GM12892 (cell line): Measurements from ENCODE around the gene TUBGCP2.

Experiments
- DNase-seq: peaks from one replicate; pipeline ENCODE4 v3.0.0; 2011; ENCODE audit not compliant: insufficient read length
- FAIRE-seq: peaks from 2 replicates; lab custom pipeline; 2011; peaks lifted over from hg19 to GRCh38; lab: Jason Lieb, UNC
- POLR2A ChIP-seq: IDR thresholded peaks from 2 replicates; pipeline ENCODE4 v1.6.1; 2011; ENCODE audit warnings: low read depth, low read length, control low read depth
- POLR2AphosphoS5 ChIP-seq: IDR thresholded peaks from 2 replicates; pipeline ENCODE4 v1.6.1; 2011; ENCODE audit warnings: low read depth, low read length, control low read depth
- TAF1 ChIP-seq: IDR thresholded peaks from 2 replicates; pipeline ENCODE4 v1.6.1; 2011; ENCODE audit warnings: low read depth, mild to moderate bottlenecking, control low read depth, low read length, borderline replicate concordance

Gene TUBGCP2

DNA sequence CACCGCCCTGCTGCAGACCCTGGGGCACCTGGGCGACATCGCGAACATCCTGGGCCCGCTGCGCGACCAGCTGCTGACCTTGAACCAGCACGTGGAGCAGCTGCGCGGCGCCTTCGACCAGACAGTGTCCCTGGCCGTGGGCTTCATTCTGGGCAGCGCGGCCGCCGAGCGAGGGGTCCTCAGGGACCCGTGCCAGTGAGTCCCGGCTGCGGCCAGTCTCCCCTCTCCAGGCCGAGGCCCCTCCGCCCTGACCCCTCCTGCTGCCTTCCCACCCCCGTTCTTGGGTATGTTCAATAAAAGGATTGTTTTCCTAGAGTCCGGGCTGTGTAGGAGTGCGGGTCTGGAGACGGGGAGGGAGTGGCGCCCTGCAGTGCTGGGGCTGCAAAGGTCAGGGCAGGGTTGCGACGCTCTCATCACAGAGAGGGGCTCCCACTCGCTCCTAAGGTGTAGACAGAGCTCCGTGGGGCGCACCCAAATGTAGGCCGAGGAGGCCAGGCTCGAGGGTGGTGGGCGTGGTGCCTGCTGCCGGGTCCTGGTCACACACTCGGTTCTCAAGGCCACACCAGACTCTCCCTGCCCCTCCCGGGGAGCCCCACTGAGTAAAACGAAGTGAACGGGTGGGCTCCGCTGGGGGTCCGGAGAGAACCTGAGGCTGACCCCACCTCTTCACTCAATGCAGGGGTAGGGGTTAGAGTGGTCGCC is 77.3 kb downstream of the TUBGCP2 start:
- DNase-seq (no peak), FAIRE-seq (no peak)
- no peak for TF ChIP-seq TAF1

DNA sequence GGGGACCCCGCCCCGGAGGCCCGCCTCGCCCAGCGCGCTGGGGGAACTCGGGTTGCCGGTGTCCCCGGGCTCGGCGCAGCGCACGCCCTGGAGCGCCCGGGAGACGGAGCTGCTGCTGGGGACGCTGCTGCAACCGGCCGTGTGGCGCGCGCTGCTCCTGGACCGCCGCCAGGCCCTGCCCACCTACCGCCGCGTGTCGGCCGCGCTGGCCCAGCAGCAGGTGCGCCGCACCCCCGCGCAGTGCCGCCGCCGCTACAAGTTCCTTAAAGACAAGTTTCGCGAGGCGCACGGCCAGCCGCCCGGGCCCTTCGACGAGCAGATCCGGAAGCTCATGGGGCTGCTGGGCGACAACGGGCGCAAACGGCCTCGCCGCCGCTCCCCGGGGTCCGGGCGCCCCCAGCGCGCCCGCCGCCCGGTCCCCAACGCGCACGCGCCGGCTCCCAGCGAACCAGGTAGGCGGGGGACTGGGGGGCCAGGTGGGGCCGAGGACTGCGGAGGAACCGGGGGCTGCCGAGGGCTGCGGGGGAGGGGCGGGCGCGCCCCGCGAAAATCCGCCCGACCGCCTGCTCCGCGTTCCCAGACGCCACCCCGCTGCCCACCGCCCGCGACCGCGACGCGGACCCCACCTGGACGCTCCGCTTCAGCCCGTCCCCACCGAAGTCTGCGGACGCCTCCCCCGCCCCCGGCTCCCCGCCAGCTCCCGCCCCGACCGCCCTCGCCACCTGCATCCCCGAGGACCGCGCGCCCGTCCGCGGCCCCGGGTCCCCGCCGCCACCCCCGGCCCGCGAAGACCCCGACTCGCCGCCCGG is 78.1 kb downstream of the TUBGCP2 start:
- TF ChIP-seq POLR2AphosphoS5 (no peak), TAF1 (no peak), POLR2A (no peak)
- no peak for DNase-seq
- no peak for FAIRE-seq

DNA sequence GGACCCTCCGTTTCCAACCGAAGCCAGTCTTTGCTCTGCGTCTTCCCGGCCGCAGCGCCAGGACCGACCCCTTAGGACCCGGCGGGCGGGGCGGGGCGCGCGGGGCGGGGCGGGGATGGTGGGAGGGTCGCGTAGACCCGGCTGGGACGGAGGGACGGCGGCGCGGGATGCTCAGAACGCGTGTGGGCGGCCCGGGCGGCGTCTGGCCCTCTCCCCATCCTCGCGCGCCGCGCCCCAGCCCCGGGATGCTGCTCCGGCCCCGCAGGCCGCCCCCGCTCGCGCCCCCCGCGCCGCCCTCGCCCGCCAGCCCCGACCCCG is 78.7 kb downstream of the TUBGCP2 start, which contains the start of gene UTF1:
Gene UTF1 (plus strand): TSS at position 174 of the 318 bp plus-strand sequence. CDS start 72 bp downstream, at position 246.
- DNase-seq (no peak), FAIRE-seq (no peak)
- TF ChIP-seq POLR2A (no peak), TAF1 (no peak), POLR2AphosphoS5 (no peak)

DNA sequence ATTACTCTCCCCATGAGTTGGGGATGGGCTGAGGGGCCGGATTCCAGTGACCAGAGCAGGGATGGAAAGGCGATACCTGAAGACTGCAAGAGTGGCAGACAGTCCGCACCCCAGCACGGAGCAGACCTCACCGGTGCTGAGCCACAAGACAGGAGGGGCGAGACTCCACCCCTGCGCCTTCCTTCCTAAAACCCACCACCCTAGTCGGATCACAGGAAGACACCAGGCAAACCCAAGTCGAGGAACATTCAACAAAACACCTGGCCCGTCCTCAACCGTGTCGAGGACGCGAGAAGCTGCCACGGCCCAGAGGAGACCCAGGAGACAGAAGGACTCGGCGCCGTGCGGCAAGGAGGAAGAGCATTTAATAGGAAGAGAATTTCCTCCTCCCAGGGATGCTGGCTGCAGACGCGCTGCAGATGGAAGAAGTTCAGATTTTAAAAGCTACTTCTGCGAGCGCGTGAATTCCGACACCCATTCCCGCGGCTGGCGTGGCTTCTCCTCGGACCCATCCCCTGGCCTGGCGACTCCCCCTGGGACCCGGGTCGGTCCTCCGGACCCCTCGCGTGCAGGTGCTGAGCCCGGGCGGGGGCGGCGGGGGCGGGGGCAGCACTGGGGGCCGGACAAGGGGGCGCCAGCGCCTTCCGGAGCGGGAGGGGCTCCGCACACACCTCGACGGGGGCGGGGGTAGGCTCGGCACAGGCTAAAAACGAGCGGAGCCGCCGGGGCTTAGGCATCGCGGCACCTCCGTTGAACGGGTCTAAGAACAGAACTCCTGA is 79.2 kb downstream of the TUBGCP2 start:
- TF ChIP-seq TAF1 (no peak), POLR2AphosphoS5 (no peak), POLR2A (no peak)
- DNase-seq, result no peak
- no peak for FAIRE-seq
